T-helper 2 cell treated with Interferon-gamma antibody and Interleukin-4, amounts not matched to agents 5 μg/mL and 100 μg/mL, for 36 hours (primary cell): ENCODE measurements around the gene SNED1.
A peak's percentile ranks its signal among the peaks of the same experiment; 100 is the strongest.

Source experiments
- DNase-seq: peaks from one replicate; pipeline ENCODE4 v3.0.0; 2021; ENCODE audit warnings: low spot score
- H3K27ac Mint-ChIP-seq: one replicate; pipeline ENCODE4 v1.8.0; 2021; ENCODE audit warnings: mild to moderate bottlenecking, mixed read lengths
- H3K27me3 Mint-ChIP-seq: one replicate; pipeline ENCODE4 v1.8.0; 2021; ENCODE audit warnings: low read depth, mixed read lengths
- H3K36me3 Mint-ChIP-seq: one replicate; pipeline ENCODE4 v1.8.0; 2021; ENCODE audit warnings: low read depth, mixed read lengths
- H3K4me1 Mint-ChIP-seq: one replicate; pipeline ENCODE4 v1.8.0; 2021; ENCODE audit warnings: low read depth, mixed read lengths
- H3K4me3 Mint-ChIP-seq: one replicate; pipeline ENCODE4 v1.8.0; 2022; ENCODE audit warnings: mild to moderate bottlenecking, moderate library complexity, mixed read lengths
- H3K9me3 Mint-ChIP-seq: one replicate; pipeline ENCODE4 v1.8.0; 2021; ENCODE audit warnings: mixed read lengths

The SNED1 gene

DNA sequence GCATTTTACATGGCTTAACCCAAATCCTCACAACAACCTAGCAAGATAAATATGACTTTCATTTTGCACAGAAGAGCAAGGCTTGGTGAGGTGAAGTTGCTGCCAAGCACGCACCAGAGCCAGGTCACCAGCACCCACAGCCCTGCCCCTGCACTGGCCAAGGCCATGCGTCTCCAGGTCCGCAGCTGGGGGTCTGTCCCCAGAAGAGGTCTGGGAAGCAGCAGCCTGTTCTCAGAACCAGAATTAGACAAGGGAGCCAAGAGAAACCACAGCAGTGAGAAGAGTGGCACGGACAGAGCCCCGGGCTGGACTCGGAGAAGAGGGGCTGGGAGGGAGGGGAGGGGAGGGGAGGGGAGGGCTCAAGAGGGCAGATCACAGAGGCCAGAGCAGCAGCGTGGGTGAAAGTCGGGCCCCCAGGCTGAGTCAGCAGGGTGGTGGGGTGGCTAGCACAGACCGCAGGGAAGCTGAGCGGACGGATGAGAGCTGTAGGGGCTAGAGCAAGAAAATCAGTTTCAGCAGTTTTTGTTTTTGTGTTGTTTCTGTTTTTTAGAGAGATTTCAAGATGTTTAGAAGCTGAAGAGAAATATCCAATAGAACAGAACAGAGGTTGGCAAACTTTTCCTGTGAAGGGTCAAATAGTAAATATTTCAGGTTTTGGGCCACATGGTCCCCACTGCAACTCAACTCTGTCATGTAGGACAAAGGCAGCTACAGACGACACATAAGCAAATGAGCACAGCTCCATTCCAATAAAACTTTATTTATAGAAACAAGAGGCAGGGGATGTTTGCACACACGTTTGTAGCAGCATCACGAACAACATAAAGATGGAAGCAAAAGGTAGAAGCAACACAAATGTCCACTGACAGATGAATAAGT, 111.0 kb downstream of the SNED1 start:
- H3K27ac Mint-ChIP-seq, result peak overlapping the region; percentile 91
- H3K27me3 Mint-ChIP-seq, result no peaks in the 10 kb centered on the region
- H3K9me3 Mint-ChIP-seq, result no peaks in the 10 kb centered on the region
- peak overlapping the region; percentile 70 for H3K4me3 Mint-ChIP-seq
- H3K36me3 Mint-ChIP-seq, result peaks cover 16% of the 10 kb centered on the region
- DNase-seq, result no peak
- H3K4me1 Mint-ChIP-seq, result peaks cover 13% of the 10 kb centered on the region

DNA sequence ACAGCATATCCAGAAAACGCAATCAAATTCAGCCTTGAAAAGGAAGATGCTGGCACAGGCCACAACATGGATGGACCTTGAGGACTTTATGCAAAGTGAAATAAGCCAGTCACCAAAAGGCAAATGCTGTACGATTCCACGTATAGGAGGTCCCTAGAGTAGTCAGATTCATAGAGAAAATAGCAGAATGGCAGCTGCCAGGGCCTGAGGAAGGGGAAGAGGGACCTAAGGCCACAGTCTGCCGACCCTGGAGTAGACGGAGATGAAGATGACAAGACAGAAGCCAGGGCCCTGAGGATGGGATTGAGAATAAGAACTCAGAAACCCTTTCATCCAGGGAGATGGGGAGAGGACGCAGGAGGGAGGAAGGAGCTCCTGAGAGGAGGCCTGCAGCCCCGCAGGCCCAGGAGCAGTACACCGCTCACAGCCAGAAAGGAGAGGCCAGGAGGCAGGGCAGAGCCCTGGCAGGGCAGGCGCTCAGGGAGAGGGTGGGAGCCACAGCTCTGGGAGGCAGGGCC, 111.7 kb downstream of the SNED1 start:
- Mint-ChIP-seq H3K4me3 (no peak overlapping the region), H3K36me3 (peaks cover 21% of the 10 kb centered on the region), H3K27me3 (no peaks in the 10 kb centered on the region), H3K27ac (peak overlapping the region; percentile 69), H3K9me3 (no peaks in the 10 kb centered on the region), H3K4me1 (peaks cover 13% of the 10 kb centered on the region)
- DNase-seq, result no peak

DNA sequence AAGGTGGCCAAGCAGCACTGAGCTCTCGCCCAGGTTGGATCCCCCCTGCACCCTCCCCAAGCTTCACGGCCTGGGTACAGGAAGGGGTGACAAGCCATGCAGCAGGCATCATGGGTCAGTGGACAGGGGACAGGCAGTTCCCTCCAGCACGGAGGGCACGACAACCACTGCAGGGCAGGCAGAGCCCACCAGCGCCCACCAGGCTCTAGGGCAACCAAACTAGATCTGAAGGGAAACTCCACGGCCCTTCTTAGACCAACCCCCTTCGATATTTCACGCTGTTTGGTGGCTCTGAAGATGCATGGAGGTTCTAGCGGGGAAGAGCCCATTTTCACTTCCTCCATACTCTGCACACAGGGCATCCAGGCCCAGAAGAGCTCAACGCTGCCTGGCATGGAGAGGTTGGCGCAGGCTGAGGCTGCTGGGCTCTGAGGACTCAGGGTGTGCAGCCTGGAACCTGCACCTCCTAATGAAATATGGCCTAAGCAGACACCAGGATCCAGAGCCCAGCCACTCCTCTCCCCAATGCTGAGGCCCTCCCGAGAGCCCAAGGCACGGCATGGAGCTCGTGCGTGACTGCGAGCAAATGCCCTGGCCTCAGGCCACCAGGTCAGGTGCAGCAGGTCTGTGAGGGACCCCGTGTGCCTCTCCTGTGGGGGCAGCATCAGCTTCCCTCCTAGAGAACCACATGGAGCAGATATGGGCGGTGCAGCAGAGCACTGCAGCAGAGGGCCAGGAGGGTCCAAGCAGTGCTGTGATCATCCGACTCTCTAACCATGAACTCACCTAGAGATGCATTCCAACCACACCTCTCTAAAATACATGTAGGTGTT, 112.4 kb downstream of the SNED1 start:
- no peaks in the 10 kb centered on the region for H3K9me3 Mint-ChIP-seq
- DNase-seq, result no peak
- peak overlapping the region; percentile 58 for H3K4me3 Mint-ChIP-seq
- H3K4me1 Mint-ChIP-seq, result peaks cover 13% of the 10 kb centered on the region
- peaks cover 23% of the 10 kb centered on the region for H3K36me3 Mint-ChIP-seq
- no peaks in the 10 kb centered on the region for H3K27me3 Mint-ChIP-seq
- peak overlapping the region; percentile 72 for H3K27ac Mint-ChIP-seq

GRCh38 chr2:241111440-241111805, 113.0 kb downstream of the SNED1 start:
- Mint-ChIP-seq H3K36me3 (peaks cover 24% of the 10 kb centered on the region), H3K4me3 (peak overlapping the region; percentile 58), H3K4me1 (peaks cover 13% of the 10 kb centered on the region), H3K27ac (peak overlapping the region; percentile 72), H3K9me3 (no peaks in the 10 kb centered on the region), H3K27me3 (no peaks in the 10 kb centered on the region)
- no peak for DNase-seq

GRCh38 chr2:241112046-241112445, 113.6 kb downstream of the SNED1 start:
- no peak for DNase-seq
- H3K27me3 Mint-ChIP-seq, result no peaks in the 10 kb centered on the region
- peak overlapping the region; percentile 54 for H3K4me3 Mint-ChIP-seq
- H3K9me3 Mint-ChIP-seq, result no peaks in the 10 kb centered on the region
- peaks cover 13% of the 10 kb centered on the region for H3K4me1 Mint-ChIP-seq
- H3K36me3 Mint-ChIP-seq, result peaks cover 27% of the 10 kb centered on the region
- peak overlapping the region; percentile 77 for H3K27ac Mint-ChIP-seq

- H3K36me3 Mint-ChIP-seq, result peaks cover 27% of the 10 kb centered on the region
- no peak overlapping the region for H3K27ac Mint-ChIP-seq
- H3K4me3 Mint-ChIP-seq, result peak overlapping the region; percentile 54
- no peaks in the 10 kb centered on the region for H3K9me3 Mint-ChIP-seq
- H3K27me3 Mint-ChIP-seq, result no peaks in the 10 kb centered on the region
- peaks cover 13% of the 10 kb centered on the region for H3K4me1 Mint-ChIP-seq
- no peak for DNase-seq
Observed at GRCh38 chr2:241112592-241112991, 114.2 kb downstream of the SNED1 start.

DNA sequence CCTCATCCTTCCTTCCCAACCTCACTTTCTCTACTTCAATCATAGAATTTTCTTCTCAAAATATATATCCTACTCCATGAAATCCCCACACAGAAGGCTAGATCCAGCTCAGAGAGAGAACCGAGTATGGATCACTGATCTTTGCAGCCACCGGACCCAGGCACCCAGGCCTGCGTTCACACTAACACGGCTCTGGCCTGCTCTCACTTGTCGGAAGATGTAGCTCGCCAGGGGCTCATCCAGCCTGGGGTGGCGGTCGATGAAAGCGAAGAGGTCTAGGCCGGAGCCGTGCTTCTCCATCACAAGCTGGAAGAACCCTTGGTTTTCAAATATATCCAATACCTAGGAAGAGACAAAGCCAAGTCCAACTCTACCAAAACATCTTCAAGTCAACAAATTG, 116.4 kb downstream of the SNED1 start:
- Mint-ChIP-seq H3K27me3 (no peaks in the 10 kb centered on the region), H3K27ac (no peak overlapping the region), H3K4me1 (peaks cover 3% of the 10 kb centered on the region), H3K9me3 (no peaks in the 10 kb centered on the region), H3K36me3 (peaks cover 20% of the 10 kb centered on the region), H3K4me3 (no peak overlapping the region)
- no peak for DNase-seq

DNA sequence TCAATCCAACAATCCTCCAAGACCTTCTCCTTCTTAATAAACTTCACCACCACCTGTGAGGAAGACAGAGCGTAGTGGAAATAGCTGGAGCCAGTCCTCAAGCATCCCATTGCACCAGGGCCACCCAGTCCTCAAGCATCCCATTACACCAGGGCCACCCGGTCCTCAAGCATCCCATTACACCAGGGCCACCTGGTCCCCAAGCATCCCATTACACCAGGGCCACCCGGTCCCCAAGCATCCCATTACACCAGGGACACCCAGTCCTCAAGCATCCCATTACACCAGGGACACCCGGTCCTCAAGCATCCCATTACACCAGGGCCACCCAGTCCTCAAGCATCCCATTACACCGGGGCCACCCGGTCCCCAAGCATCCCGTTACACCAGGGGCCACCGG, 116.9 kb downstream of the SNED1 start:
- Mint-ChIP-seq H3K4me3 (no peak overlapping the region), H3K36me3 (peaks cover 20% of the 10 kb centered on the region), H3K27ac (no peak overlapping the region), H3K4me1 (peaks cover 2% of the 10 kb centered on the region), H3K9me3 (no peaks in the 10 kb centered on the region), H3K27me3 (no peaks in the 10 kb centered on the region)
- no peak for DNase-seq

GRCh38 chr2:241116606-241117560, 118.5 kb downstream of the SNED1 start:
- Mint-ChIP-seq H3K27ac (no peak overlapping the region), H3K27me3 (no peaks in the 10 kb centered on the region), H3K4me1 (peaks cover 2% of the 10 kb centered on the region), H3K4me3 (no peak overlapping the region), H3K9me3 (no peaks in the 10 kb centered on the region), H3K36me3 (peaks cover 32% of the 10 kb centered on the region)
- no peak for DNase-seq

DNA sequence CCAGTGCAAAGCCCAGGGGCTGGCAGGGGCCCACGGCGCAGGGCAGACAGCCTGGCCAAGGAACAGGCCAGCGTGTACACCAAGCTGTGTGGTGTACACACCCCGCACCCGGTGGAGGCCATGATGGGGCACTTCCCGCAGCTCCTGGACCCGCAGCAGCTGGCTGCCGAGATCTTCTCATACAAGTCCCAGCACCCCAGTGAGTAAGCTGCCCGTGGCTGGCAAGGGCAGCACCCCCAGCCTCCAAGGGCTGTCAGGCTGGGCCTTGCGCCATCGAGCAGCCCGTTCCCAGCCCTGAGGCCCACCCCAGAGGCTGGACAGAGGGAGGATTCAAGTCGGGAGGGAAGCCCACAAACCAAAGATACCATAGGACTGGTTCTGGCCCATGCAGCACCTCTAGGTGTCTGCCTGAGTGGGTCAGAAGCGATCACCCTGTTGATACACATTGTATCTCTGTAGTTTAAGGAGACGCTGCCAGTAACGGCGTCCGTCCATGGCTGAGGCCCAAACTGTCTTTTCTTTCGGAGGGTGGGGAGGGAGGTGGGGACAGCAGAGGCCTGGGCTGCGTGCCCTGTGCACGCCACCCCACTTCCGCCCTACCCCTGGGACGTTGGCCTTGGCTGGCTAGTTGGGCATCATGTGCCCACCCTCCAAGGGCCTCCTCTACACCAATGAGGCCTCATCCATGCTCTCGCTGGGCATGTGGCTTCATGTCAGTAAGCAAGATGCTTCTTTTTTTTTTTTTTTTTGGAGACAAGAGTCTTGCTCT, 120.5 kb downstream of the SNED1 start:
- no peak overlapping the region for H3K27ac Mint-ChIP-seq
- no peaks in the 10 kb centered on the region for H3K27me3 Mint-ChIP-seq
- H3K36me3 Mint-ChIP-seq, result peaks cover 34% of the 10 kb centered on the region
- H3K4me1 Mint-ChIP-seq, result no peaks in the 10 kb centered on the region
- H3K9me3 Mint-ChIP-seq, result no peaks in the 10 kb centered on the region
- no peak for DNase-seq
- H3K4me3 Mint-ChIP-seq, result no peak overlapping the region

- Mint-ChIP-seq H3K4me3 (no peak overlapping the region), H3K4me1 (no peaks in the 10 kb centered on the region), H3K9me3 (no peaks in the 10 kb centered on the region), H3K27ac (no peak overlapping the region), H3K36me3 (peaks cover 29% of the 10 kb centered on the region), H3K27me3 (no peaks in the 10 kb centered on the region)
- no peak for DNase-seq
Observed at GRCh38 chr2:241120440-241120839, 122.0 kb downstream of the SNED1 start.

- H3K4me1 Mint-ChIP-seq, result no peaks in the 10 kb centered on the region
- no peaks in the 10 kb centered on the region for H3K9me3 Mint-ChIP-seq
- no peak for DNase-seq
- no peaks in the 10 kb centered on the region for H3K27me3 Mint-ChIP-seq
- peaks cover 29% of the 10 kb centered on the region for H3K36me3 Mint-ChIP-seq
- no peak overlapping the region for H3K27ac Mint-ChIP-seq
- no peak overlapping the region for H3K4me3 Mint-ChIP-seq
Observed at GRCh38 chr2:241121008-241121407, 122.6 kb downstream of the SNED1 start.
